ENCODE data around the gene ZGPAT. TPM values are rescaled to one million over a fixed set of nuclear protein-coding genes. Genes with fewer than 3 reads are reported as not detected.
A peak's percentile ranks its signal among the peaks of the same experiment; 100 is the strongest.

The ZGPAT gene
- total and polyA plus RNA-seq, 2 of the 13 experiments (the other 11 are each of a cell fraction or from before 2014, with no cell fraction given): 23.0 to 41.9 TPM

DNA sequence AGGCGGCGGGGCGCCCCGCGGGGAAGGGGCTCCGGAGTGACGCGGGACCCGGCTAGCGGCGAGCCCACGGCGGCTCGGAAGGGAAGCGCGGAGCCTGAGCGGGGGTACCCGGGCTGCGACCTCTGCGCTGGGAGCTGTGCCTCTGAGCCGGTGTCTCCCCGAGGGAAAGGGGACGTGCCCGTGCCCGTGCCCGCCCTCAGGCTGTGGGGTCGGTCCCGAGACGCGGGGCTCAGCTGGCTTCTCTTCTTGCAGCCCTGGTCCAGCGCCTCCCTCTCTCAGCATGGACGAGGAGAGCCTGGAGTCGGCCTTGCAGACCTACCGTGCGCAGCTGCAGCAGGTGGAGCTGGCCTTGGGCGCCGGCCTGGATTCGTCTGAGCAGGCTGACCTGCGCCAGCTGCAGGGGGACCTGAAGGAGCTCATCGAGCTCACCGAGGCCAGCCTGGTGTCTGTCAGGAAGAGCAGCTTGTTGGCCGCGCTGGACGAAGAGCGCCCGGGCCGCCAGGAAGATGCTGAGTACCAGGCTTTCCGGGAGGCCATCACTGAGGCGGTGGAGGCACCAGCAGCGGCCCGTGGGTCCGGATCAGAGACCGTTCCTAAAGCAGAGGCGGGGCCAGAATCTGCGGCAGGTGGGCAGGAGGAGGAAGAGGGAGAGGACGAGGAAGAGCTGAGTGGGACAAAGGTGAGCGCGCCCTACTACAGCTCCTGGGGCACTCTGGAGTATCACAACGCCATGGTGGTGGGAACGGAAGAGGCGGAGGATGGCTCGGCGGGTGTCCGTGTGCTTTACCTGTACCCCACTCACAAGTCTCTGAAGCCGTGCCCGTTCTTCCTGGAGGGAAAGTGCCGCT, 686 bp downstream of the ZGPAT start (continued):
- TF ChIP-seq, protein P1, sequence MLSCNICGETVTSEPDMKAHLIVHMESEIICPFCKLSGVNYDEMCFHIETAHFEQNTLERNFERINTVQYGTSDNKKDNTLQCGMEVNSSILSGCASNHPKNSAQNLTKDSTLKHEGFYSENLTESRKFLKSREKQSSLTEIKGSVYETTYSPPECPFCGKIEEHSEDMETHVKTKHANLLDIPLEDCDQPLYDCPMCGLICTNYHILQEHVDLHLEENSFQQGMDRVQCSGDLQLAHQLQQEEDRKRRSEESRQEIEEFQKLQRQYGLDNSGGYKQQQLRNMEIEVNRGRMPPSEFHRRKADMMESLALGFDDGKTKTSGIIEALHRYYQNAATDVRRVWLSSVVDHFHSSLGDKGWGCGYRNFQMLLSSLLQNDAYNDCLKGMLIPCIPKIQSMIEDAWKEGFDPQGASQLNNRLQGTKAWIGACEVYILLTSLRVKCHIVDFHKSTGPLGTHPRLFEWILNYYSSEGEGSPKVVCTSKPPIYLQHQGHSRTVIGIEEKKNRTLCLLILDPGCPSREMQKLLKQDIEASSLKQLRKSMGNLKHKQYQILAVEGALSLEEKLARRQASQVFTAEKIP (CRISPR knock-in tag; IDR thresholded peaks at IDR 0.05; ENCODE audit: borderline replicate concordance): no peak
- TF ChIP-seq, protein P2, sequence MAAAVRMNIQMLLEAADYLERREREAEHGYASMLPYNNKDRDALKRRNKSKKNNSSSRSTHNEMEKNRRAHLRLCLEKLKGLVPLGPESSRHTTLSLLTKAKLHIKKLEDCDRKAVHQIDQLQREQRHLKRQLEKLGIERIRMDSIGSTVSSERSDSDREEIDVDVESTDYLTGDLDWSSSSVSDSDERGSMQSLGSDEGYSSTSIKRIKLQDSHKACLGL (CRISPR knock-in tag; IDR thresholded peaks at IDR 0.05): peak; percentile 12; the same call in 1 of the 2 replicates
- no peak for TF ChIP-seq NPAS2 (CRISPR knock-in tag; IDR thresholded peaks at IDR 0.05; ENCODE audit: borderline replicate concordance)
- 0 out of 2 replicates have a peak, but pooled peaks have one; percentile 12 for TF ChIP-seq HIVEP1 (CRISPR knock-in tag; IDR thresholded peaks at IDR 0.05)
- no peak for TF ChIP-seq NFIC (IDR thresholded peaks at IDR 0.05; ENCODE audit: low read length)
- no peak for TF ChIP-seq ZBTB8A (CRISPR knock-in tag; IDR thresholded peaks at IDR 0.05; ENCODE audit: borderline replicate concordance, low read depth)
- TF ChIP-seq ZNF724P (CRISPR knock-in tag; IDR thresholded peaks at IDR 0.05; ENCODE audit: borderline replicate concordance): 0 out of 2 replicates have a peak, but pooled peaks have one; percentile 7
- TF ChIP-seq ZMYM2 (CRISPR knock-in tag; IDR thresholded peaks at IDR 0.05): no peak
- TF ChIP-seq, protein P3, sequence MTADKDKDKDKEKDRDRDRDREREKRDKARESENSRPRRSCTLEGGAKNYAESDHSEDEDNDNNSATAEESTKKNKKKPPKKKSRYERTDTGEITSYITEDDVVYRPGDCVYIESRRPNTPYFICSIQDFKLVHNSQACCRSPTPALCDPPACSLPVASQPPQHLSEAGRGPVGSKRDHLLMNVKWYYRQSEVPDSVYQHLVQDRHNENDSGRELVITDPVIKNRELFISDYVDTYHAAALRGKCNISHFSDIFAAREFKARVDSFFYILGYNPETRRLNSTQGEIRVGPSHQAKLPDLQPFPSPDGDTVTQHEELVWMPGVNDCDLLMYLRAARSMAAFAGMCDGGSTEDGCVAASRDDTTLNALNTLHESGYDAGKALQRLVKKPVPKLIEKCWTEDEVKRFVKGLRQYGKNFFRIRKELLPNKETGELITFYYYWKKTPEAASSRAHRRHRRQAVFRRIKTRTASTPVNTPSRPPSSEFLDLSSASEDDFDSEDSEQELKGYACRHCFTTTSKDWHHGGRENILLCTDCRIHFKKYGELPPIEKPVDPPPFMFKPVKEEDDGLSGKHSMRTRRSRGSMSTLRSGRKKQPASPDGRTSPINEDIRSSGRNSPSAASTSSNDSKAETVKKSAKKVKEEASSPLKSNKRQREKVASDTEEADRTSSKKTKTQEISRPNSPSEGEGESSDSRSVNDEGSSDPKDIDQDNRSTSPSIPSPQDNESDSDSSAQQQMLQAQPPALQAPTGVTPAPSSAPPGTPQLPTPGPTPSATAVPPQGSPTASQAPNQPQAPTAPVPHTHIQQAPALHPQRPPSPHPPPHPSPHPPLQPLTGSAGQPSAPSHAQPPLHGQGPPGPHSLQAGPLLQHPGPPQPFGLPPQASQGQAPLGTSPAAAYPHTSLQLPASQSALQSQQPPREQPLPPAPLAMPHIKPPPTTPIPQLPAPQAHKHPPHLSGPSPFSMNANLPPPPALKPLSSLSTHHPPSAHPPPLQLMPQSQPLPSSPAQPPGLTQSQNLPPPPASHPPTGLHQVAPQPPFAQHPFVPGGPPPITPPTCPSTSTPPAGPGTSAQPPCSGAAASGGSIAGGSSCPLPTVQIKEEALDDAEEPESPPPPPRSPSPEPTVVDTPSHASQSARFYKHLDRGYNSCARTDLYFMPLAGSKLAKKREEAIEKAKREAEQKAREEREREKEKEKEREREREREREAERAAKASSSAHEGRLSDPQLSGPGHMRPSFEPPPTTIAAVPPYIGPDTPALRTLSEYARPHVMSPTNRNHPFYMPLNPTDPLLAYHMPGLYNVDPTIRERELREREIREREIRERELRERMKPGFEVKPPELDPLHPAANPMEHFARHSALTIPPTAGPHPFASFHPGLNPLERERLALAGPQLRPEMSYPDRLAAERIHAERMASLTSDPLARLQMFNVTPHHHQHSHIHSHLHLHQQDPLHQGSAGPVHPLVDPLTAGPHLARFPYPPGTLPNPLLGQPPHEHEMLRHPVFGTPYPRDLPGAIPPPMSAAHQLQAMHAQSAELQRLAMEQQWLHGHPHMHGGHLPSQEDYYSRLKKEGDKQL (CRISPR knock-in tag; IDR thresholded peaks at IDR 0.05; ENCODE audit: low read depth): no peak
- TF ChIP-seq ZSCAN29 (CRISPR knock-in tag; conservative IDR thresholded peaks at IDR 0.05): no peak
- no peak for TF ChIP-seq ZXDC (CRISPR knock-in tag; IDR thresholded peaks at IDR 0.05)
- no peak for TF ChIP-seq RARA (CRISPR knock-in tag; IDR thresholded peaks at IDR 0.05)
- TF ChIP-seq ZNF205 (CRISPR knock-in tag; IDR thresholded peaks at IDR 0.05): no peak
- no peak for TF ChIP-seq ZNF576 (CRISPR knock-in tag; IDR thresholded peaks at IDR 0.05)
- peak; percentile 43; the same call in 1 of the 2 replicates for TF ChIP-seq RNF2 (conservative IDR thresholded peaks at IDR 0.05; ENCODE audit: low read depth)
- TF ChIP-seq ZMYM3 (CRISPR knock-in tag; IDR thresholded peaks at IDR 0.05): no peak
- TF ChIP-seq FOXM1 (CRISPR knock-in tag; IDR thresholded peaks at IDR 0.05): no peak
- TF ChIP-seq DNMT3B (CRISPR knock-in tag; conservative IDR thresholded peaks at IDR 0.05): no peak
- TF ChIP-seq ASH2L (IDR thresholded peaks at IDR 0.05; ENCODE audit: insufficient read length, low read depth, low read length): no peak
